Lower leg skin (tissue), 4 donors: ENCODE data around the gene LENG1. TPM values are rescaled to one million over a fixed set of nuclear protein-coding genes. Genes with fewer than 3 reads are reported as not detected.
A peak's percentile ranks its signal among the peaks of the same experiment; 100 is the strongest.

Experiments used
- DNase-seq, 2 donors: peaks; one replicate each; pipeline ENCODE4 v3.0.0-alpha.2; 2019; ENCODE audit warnings: low spot score in 2 of 2
- H3K4me3 ChIP-seq: fragments of 200-600 bp; sonication (generic); 2 replicates; pipeline ENCODE4 v1.5.1; 2017; ENCODE audit warnings: mild to moderate bottlenecking, low read depth; ENCODE audit not compliant: poor library complexity, severe bottlenecking
- POLR2A ChIP-seq, 2 donors: fragments of 450-650 bp; IDR thresholded peaks; one replicate each; pipeline ENCODE4 v1.6.1; 2016 to 2017; ENCODE audit warnings: antibody characterized with exemption in 2 of 2, mild to moderate bottlenecking in 1 of 2, moderate library complexity in 1 of 2
- WGBS, 2 donors: methylation state at CpG; one replicate each; pipeline ENCODE4 v1.1.5; 2018; 5-methylcytosine and 5-hydroxymethylcytosine counted together
- intact Hi-C: fragments of 100-400 bp; cut with DNase I; formaldehyde crosslinking; loops from one replicate; pipeline ENCODE4 v1.15.0; 2023; ENCODE audit warnings: low total_unique reads
- total RNA-seq, 4 donors: library from RNA; depleted of rRNA; stranded (reverse); fragments of >200 nt; gene quantifications; one replicate each; pipeline ENCODE4 v1.1.0, GENCODE V29; 2016
- TF ChIP-seq, protein P1 (sequence below), 3 donors: fragments of 450-650 bp; IDR thresholded peaks; one replicate each; pipeline ENCODE4 v1.5.1; 2016; ENCODE audit warnings: antibody characterized with exemption in 3 of 3, mild to moderate bottlenecking in 3 of 3, moderate library complexity in 2 of 3

LENG1 gene
- total RNA-seq, 4 donors from 2014 or later = 6.0 to 8.4 (median 6.6) TPM

GRCh38 chr19:54191011-54191810 lies 31.7 kb upstream of the LENG1 start, which contains the start of gene TSEN34:
Gene TSEN34 (plus strand): TSS chr19:54191308. CDS start chr19:54191365, 57 bp downstream.
- peak within 1 kb of the TSS; percentile 75 for H3K4me3 ChIP-seq
- 1 to 2% methylated on average over 36 to 48 of the region's 77 CpGs for WGBS, 2 donors
- DNase-seq = peak; percentile 47 to 92
- TF ChIP-seq, protein P1, sequence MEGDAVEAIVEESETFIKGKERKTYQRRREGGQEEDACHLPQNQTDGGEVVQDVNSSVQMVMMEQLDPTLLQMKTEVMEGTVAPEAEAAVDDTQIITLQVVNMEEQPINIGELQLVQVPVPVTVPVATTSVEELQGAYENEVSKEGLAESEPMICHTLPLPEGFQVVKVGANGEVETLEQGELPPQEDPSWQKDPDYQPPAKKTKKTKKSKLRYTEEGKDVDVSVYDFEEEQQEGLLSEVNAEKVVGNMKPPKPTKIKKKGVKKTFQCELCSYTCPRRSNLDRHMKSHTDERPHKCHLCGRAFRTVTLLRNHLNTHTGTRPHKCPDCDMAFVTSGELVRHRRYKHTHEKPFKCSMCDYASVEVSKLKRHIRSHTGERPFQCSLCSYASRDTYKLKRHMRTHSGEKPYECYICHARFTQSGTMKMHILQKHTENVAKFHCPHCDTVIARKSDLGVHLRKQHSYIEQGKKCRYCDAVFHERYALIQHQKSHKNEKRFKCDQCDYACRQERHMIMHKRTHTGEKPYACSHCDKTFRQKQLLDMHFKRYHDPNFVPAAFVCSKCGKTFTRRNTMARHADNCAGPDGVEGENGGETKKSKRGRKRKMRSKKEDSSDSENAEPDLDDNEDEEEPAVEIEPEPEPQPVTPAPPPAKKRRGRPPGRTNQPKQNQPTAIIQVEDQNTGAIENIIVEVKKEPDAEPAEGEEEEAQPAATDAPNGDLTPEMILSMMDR (IDR thresholded peaks at IDR 0.05) = no peak
- no peak for TF ChIP-seq POLR2A (IDR thresholded peaks at IDR 0.05)
- intact Hi-C loops = no loop called here

DNA sequence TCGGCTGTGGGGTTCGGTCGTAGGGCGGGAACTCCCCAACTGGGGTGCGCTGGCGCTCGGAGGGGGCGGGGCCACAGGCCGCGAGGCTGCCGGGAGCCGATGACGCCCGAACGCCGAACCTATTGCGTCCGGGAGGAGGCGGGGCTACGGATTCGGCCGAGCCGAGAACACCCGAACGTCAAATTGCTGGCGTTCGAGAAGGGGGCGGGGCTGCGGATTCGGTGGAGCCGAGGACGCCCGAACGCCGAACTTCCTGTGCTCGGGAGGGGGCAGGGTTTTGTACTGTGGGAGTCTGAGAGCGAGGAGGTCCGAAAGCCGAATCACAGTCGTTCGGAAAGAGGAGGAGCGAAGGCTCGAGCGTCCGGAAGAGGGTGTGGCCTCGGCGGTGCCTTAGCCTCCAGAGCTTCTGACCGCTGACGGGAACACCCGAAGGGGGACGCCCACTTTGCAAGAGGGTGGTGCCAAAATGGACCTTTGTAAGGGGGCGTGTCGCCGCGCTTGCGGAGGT lies 31.0 kb upstream of the LENG1 start:
- peak overlapping the region; percentile 75 for H3K4me3 ChIP-seq
- no peak for TF ChIP-seq POLR2A (IDR thresholded peaks at IDR 0.05)
- TF ChIP-seq, protein P1 (IDR thresholded peaks at IDR 0.05) = no peak
- peak; percentile 99 to 100 for DNase-seq
- intact Hi-C loops = no loop called here
- 0 to 1% methylated on average over 31 to 42 of the region's 56 CpGs for WGBS, 2 donors

DNA sequence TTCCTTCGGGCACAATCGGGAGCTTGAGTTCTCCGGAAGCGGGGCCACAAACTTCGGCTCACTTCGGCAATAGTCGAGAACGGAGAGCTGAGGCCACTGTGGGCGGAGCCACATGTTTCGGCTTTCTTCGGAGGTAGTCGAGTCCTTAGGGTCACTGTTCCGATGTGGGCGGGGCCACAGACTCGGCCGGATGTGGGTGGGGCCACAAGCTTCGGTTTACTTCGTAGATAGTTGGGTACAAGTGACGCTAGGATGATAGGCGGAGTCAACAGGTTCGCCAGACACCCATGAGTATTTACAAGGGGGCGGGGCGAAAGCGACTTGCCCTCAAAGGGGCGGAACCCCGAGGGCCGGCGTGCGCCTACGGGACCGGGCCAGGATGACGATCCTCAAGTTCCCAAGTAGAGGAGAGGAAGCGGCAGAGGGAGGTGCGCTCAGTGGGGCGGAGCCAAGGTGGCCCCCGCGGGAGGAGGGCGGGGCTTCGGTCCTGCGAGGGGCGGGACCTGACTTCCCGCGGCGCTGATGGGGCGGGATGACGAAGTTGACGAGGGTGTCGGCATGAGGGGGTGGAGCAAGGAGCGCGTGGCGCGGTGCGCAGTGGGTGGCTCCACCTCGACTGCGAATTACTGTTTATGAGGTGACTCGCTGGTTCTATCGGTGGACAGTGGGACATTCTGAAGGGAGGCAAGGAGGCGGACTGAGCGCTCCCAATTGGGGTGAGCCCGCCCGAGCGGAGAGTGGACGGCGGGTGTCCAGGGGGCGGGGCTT lies 30.4 kb upstream of the LENG1 start:
- no peak overlapping the region for H3K4me3 ChIP-seq
- WGBS, 2 donors = 0% methylated on average over 45 to 59 of the region's 65 CpGs
- TF ChIP-seq POLR2A (IDR thresholded peaks at IDR 0.05) = peak in 1 of 2 donors; percentile 60
- TF ChIP-seq, protein P1 (IDR thresholded peaks at IDR 0.05) = no peak
- intact Hi-C loops = no loop called here
- peak; percentile 100 for DNase-seq

DNA sequence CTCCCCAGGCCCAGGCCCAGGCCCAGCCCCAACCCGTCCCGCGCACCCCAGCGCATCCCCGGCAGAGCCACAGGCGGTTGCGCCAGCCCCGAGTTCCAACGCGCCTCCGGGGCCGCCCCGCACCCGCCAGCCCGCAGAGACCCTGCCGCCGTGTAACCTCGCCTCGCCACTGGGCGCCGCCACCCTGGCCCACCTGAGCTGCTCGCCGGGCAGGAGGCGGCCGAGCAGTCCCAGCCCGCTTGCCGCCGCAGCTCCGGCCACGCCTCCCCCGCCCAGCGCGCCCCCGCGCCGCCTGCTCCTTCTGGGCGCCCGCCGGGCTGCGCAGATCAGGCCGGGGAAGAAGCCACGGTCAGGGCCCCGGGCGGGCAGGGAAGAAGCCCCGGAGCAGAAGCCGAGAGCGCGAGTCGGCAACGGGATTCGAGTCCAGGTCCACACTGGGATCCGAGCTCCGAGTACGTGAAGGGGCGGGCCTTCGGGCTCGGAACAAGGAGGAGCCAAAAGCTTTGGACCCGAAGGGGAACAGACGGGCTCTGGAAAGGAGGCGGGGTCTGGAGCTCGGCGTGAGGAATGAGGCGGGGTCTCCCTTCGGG lies 29.7 kb upstream of the LENG1 start, which contains the start of gene MBOAT7:
TSS of gene MBOAT7 (minus strand) at position 436 of the 590 bp plus-strand sequence. CDS start 1,072 bp downstream, outside the sequence.
- no peak for DNase-seq
- H3K4me3 ChIP-seq = peak within 1 kb of the TSS; percentile 74
- intact Hi-C loops = no loop called here
- TF ChIP-seq, protein P1 (IDR thresholded peaks at IDR 0.05) = no peak
- TF ChIP-seq POLR2A (IDR thresholded peaks at IDR 0.05) = no peak
- 0 to 1% methylated on average over 23 to 28 of the region's 64 CpGs for WGBS, 2 donors

- TF ChIP-seq, protein P1 (IDR thresholded peaks at IDR 0.05) = no peak
- no peak for TF ChIP-seq POLR2A (IDR thresholded peaks at IDR 0.05)
These were observed 28.8 kb upstream of the LENG1 start for GRCh38 chr19:54188215-54188871.

More at GRCh38 chr19:54188215-54188871, 28.8 kb upstream of the LENG1 start:
- no peak for DNase-seq
- H3K4me3 ChIP-seq = peak overlapping the region; percentile 74
- WGBS, 2 donors = 18 to 27% methylated on average over 12 of the region's 12 CpGs
- intact Hi-C loops = no loop called here
